DND-41 (cell line): Measurements from ENCODE around the gene ITGAE.

Experiments
- ATAC-seq: fragments of 200-7000 bp; cut with Tn5 transposase; 3 replicates; pipeline ENCODE4 v1.9.1; 2021; ENCODE audit warnings: low read depth; ENCODE audit not compliant: insufficient read depth
- DNase-seq: peaks from one replicate; pipeline ENCODE4 v3.0.0-alpha.2; 2020
- H2AFZ ChIP-seq: 2 replicates; pipeline ENCODE4 v1.6.0; 2012; ENCODE audit warnings: low read depth, low read length
- H3K27ac ChIP-seq: 2 replicates; pipeline ENCODE4 v1.5.1; 2012; ENCODE audit warnings: low read length, inconsistent platforms
- H3K27me3 ChIP-seq: fragments of 200-600 bp; sonication (generic); 2 replicates; pipeline ENCODE4 v1.6.0; 2012; ENCODE audit warnings: low read length, mild to moderate bottlenecking, inconsistent platforms; ENCODE audit not compliant: insufficient read depth, poor library complexity
- H3K36me3 ChIP-seq: 2 replicates; pipeline ENCODE4 v1.5.1; 2012; ENCODE audit warnings: low read length, inconsistent platforms; ENCODE audit not compliant: insufficient read depth
- H3K4me1 ChIP-seq: 2 replicates; pipeline ENCODE4 v1.5.1; 2012; ENCODE audit warnings: mild to moderate bottlenecking, low read length; ENCODE audit not compliant: insufficient read depth
- H3K4me2 ChIP-seq: 2 replicates; pipeline ENCODE4 v1.6.0; 2012; ENCODE audit warnings: mild to moderate bottlenecking, moderate library complexity, low read length, inconsistent platforms; ENCODE audit not compliant: insufficient read depth
- H3K4me3 ChIP-seq, 2 experiments: fragments of 200-600 bp in 1 of 2; shearing (Covaris generic) in 1 of 2; 2 replicates each; pipeline ENCODE4 v1.5.1; 2012 to 2016; ENCODE audit warnings: inconsistent platforms in 2 of 2, low read length in 2 of 2, mild to moderate bottlenecking in 2 of 2, low read depth in 1 of 2, moderate library complexity in 1 of 2
- H3K79me2 ChIP-seq: 2 replicates; pipeline ENCODE4 v1.6.0; 2012; ENCODE audit warnings: low read length, inconsistent platforms; ENCODE audit not compliant: insufficient read depth
- H3K9ac ChIP-seq: 2 replicates; pipeline ENCODE4 v1.6.0; 2012; ENCODE audit warnings: low read depth, mild to moderate bottlenecking, inconsistent platforms, low read length, moderate library complexity
- H3K9me3 ChIP-seq: 2 replicates; pipeline ENCODE4 v1.5.1; 2012; ENCODE audit warnings: low read length, moderate library complexity, mild to moderate bottlenecking, inconsistent platforms; ENCODE audit not compliant: insufficient read depth, severe bottlenecking
- H4K20me1 ChIP-seq: 2 replicates; pipeline ENCODE4 v1.6.0; 2012; ENCODE audit warnings: low read length; ENCODE audit not compliant: insufficient read depth
- CTCF ChIP-seq: IDR thresholded peaks from 2 replicates; pipeline ENCODE4 v1.5.1; 2012; ENCODE audit warnings: borderline replicate concordance, low read length, moderate library complexity, mild to moderate bottlenecking; ENCODE audit not compliant: poor library complexity, severe bottlenecking; ENCODE audit errors: extremely low read depth
- EZH2 ChIP-seq: IDR thresholded peaks from 3 replicates; pipeline ENCODE4 v1.6.1; 2012; ENCODE audit warnings: borderline replicate concordance, low read depth, mild to moderate bottlenecking, moderate library complexity, low read length, inconsistent platforms; ENCODE audit not compliant: severe bottlenecking

The ITGAE gene

GRCh38 chr17:3722716-3723115, 78.3 kb downstream of the ITGAE start:
- peak overlapping the region; percentile 99 for H3K4me2 ChIP-seq
- H4K20me1 ChIP-seq: peaks cover 22% of the 10 kb centered on the region
- DNase-seq (no peak), ATAC-seq (no peak)
- peak overlapping the region; percentile 80 to 94; a peak in 3 of 4 replicates for H3K4me3 ChIP-seq
- H3K9ac ChIP-seq: peak overlapping the region; percentile 89
- H3K36me3 ChIP-seq: peaks cover 62% of the 10 kb centered on the region
- peak overlapping the region; percentile 82 for H3K27ac ChIP-seq
- peaks cover 45% of the 10 kb centered on the region for H3K4me1 ChIP-seq
- peak overlapping the region; percentile 94 for H2AFZ ChIP-seq
- H3K27me3 ChIP-seq: no peaks in the 10 kb centered on the region
- no peaks in the 10 kb centered on the region for H3K9me3 ChIP-seq
- H3K79me2 ChIP-seq: peaks cover 64% of the 10 kb centered on the region
- TF ChIP-seq EZH2: no peak
- TF ChIP-seq CTCF: no peak

- Histone ChIP-seq H3K36me3 (peaks cover 63% of the 10 kb centered on the region), H3K4me3 (no peak overlapping the region), H3K79me2 (peaks cover 33% of the 10 kb centered on the region), H3K4me1 (peaks cover 20% of the 10 kb centered on the region), H3K9me3 (no peaks in the 10 kb centered on the region), H3K27ac (no peak overlapping the region), H2AFZ (no peak overlapping the region), H4K20me1 (peaks cover 1% of the 10 kb centered on the region), H3K27me3 (no peaks in the 10 kb centered on the region), H3K4me2 (no peak overlapping the region), H3K9ac (no peak overlapping the region)
- DNase-seq (no peak), ATAC-seq (no peak)
- TF ChIP-seq EZH2 (no peak), CTCF (no peak)
These were observed 81.7 kb downstream of the ITGAE start for GRCh38 chr17:3719265-3719664.

GRCh38 chr17:3718201-3718600, 82.8 kb downstream of the ITGAE start:
- Histone ChIP-seq H4K20me1 (no peaks in the 10 kb centered on the region), H3K4me1 (peaks cover 22% of the 10 kb centered on the region), H3K4me3 (no peak overlapping the region), H3K79me2 (peaks cover 23% of the 10 kb centered on the region), H3K4me2 (no peak overlapping the region), H2AFZ (no peak overlapping the region), H3K9ac (no peak overlapping the region), H3K27ac (no peak overlapping the region), H3K36me3 (peaks cover 59% of the 10 kb centered on the region), H3K9me3 (no peaks in the 10 kb centered on the region), H3K27me3 (no peaks in the 10 kb centered on the region)
- TF ChIP-seq EZH2: no peak
- no peak for TF ChIP-seq CTCF
- DNase-seq (no peak), ATAC-seq (no peak)

GRCh38 chr17:3715296-3715695, 85.7 kb downstream of the ITGAE start:
- peaks cover 55% of the 10 kb centered on the region for H3K36me3 ChIP-seq
- no peaks in the 10 kb centered on the region for H3K9me3 ChIP-seq
- no peak for TF ChIP-seq EZH2
- no peak for TF ChIP-seq CTCF
- no peak overlapping the region for H3K9ac ChIP-seq
- no peak overlapping the region for H3K4me3 ChIP-seq
- peaks cover 36% of the 10 kb centered on the region for H3K4me1 ChIP-seq
- no peak overlapping the region for H3K27ac ChIP-seq
- H3K4me2 ChIP-seq: no peak overlapping the region
- ATAC-seq (no peak), DNase-seq (no peak)
- no peaks in the 10 kb centered on the region for H4K20me1 ChIP-seq
- no peak overlapping the region for H2AFZ ChIP-seq
- 0 out of 2 replicates have a peak, but pooled peaks cover 5% of the 10 kb centered on the region for H3K79me2 ChIP-seq
- no peaks in the 10 kb centered on the region for H3K27me3 ChIP-seq
